Rectal smooth muscle tissue (tissue), 1 donor: ENCODE results near the gene TNS3.

ENCODE experiments used
- H3K27ac ChIP-seq: one replicate; pipeline ENCODE4 v1.7.0; 2013; ENCODE audit warnings: low read depth, low read length, inconsistent platforms
- H3K27me3 ChIP-seq: one replicate; pipeline ENCODE4 v1.7.0; 2013; ENCODE audit warnings: low read length; ENCODE audit not compliant: control insufficient read depth, insufficient read depth
- H3K36me3 ChIP-seq: one replicate; pipeline ENCODE4 v1.7.0; 2013; ENCODE audit warnings: low read length; ENCODE audit not compliant: control insufficient read depth, insufficient read depth
- H3K4me1 ChIP-seq: one replicate; pipeline ENCODE4 v1.7.0; 2013; ENCODE audit warnings: low read length; ENCODE audit not compliant: control insufficient read depth, insufficient read depth
- H3K4me3 ChIP-seq: one replicate; pipeline ENCODE4 v1.7.0; 2013; ENCODE audit warnings: low read length
- H3K9ac ChIP-seq: one replicate; pipeline ENCODE4 v1.7.0; 2013; ENCODE audit warnings: low read length

TNS3 gene

DNA sequence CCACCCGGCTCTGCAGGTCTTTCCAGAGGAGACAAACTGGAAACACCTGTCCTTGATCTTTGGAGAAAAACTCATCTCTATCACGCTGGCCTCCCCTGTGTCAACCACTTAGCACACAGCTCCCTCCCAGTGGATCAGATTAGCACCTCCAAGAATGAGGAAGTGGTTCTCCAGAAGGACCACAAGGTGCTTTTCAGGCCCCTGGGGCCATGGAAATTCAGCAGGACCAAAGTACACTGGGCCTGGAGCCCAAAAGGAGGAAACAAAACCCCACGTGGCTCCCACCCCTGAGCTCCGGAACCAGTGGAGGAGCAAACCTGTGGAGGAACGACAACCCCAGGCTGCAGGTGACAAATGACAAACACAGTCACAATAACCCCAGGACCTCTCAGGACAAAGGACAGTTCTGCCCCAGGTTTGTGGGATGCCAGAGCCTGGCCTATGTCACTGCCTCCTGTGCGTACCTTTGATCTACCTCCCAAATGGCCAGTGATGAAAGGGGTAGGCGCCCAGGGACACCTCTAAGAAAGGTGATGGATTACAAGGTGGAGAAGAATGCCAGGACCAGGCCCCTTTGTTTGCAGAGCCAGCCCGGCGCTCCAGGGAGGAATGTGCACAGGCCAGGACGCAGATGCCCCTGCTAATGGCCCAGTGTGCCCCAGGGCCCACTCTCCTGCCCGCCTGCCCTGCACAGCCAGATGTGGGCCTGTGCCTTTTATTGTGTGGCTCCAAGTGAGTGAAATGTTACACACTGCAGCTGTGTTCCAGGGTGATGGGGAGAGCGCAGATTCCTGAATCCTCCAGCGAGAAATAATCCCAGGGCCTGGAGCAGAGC lies 5.7 kb downstream of the TNS3 start:
- peak overlapping the region; percentile 85 for H3K27ac ChIP-seq
- no peak overlapping the region for H3K9ac ChIP-seq
- H3K27me3 ChIP-seq: no peaks in the 10 kb centered on the region
- H3K36me3 ChIP-seq: no peaks in the 10 kb centered on the region
- H3K4me1 ChIP-seq: peaks cover 40% of the 10 kb centered on the region
- H3K4me3 ChIP-seq: no peak overlapping the region

DNA sequence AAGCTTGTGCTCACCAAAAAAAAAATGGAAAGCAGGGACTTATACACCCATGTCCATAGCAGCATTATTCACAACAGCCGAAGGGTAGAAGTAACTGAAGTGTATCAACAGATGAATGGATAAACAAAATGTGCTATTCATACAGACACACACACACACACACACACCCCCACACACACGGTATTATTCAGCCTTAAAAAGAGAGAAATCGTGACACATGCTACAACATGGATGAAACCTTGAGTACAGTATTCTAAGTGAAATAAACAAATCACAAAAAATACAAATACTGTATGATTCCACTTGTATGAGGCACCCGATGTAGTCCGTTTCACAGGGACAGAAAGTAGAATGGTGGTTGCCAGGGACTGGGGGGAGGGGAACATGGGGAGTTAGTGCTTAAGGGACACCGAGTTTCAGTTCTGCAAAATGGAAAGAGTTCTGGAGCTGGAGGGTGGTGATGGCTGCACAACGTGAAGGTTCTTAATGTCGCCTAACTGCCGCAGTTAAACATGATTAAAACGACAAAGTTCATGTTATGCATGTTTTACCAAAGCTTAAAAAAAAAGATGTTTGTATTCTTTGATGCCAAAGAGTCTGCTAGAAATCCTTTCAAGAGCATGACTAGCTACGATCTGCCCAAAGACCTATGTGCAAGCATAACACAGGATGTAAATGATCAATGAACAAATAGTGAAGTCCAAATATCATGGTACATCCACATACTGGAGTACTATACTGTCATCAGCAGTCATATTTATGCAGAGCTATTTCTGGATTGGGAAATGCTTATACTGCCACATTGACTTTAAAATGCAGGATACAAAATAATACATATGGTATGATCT lies 7.2 kb downstream of the TNS3 start:
- no peak overlapping the region for H3K27ac ChIP-seq
- H3K36me3 ChIP-seq: no peaks in the 10 kb centered on the region
- peaks cover 46% of the 10 kb centered on the region for H3K4me1 ChIP-seq
- H3K4me3 ChIP-seq: no peak overlapping the region
- H3K9ac ChIP-seq: no peak overlapping the region
- no peaks in the 10 kb centered on the region for H3K27me3 ChIP-seq

DNA sequence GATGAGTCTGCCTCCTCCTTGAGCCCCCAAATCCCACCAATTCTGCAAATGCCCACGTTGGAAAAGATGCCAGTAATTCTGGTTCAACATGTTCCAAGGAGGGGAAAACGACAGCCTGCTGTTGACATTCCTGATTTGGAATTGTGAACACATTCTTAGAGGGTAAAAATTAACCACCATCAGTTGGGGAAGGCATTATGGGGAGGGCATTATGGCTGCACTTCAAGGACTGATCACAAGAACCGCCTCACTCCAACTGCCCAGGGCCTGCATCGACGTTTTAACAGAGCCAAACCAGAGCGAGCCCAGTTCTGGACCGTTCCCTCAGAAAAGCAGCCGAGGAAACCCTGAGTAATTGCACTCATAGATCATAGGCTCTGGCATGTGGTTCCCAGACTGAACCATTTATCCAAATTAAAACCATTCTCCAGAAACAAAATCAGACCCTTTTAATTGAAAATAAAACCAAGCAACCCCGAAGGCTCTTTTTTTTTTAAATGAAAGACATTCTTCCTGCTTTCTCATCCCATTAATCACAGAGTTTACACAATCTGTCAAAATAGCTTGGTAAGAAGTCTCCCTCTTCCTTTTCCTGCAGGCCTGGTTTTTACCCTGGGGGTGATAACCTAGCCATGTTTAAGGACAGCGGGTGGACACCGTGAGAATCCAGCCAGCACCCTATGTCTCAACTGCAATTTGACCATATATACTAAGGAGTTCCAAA lies 8.0 kb downstream of the TNS3 start:
- H3K4me1 ChIP-seq: peaks cover 46% of the 10 kb centered on the region

DNA sequence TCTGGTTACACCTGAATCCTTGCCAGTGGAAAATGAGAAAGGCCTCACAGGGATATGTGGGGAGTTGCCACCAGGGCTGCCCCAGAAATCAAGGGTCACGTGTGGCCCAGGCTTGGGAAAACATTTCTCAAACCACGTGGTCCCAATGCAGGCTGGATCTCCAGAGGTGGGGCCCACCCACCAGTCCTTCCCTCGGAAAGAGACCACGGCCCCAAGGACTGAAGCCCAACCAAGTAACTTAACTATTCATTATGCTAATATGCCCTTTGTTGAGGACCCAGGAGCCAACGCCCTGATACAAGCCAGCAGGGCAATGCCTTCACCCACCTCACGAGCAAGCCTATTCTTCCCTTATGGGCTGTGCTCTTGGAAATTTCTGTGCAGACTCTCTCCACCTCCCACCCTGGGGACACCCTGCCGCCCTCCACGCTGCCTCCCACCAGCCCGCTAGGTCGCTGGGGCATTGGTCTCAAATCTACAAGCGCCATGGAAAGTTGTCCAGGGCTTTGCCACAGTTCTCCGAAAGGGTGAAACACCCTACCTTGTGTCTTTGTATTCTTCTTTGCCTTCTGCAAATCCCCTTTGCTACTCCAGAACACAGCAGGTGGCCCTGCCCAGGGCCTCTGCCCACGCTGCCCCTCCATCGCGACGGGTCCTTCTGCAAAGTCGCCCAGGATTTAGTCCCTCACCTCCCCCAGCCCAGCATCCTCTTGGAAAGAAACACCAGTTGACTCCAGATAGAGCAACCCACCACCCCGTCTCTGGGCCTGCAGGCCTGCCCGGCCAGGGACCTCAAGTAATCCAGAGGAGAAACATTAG lies 8.8 kb downstream of the TNS3 start:
- H3K27me3 ChIP-seq: no peaks in the 10 kb centered on the region
- H3K36me3 ChIP-seq: no peaks in the 10 kb centered on the region
- peaks cover 46% of the 10 kb centered on the region for H3K4me1 ChIP-seq
- H3K9ac ChIP-seq: no peak overlapping the region
- peak overlapping the region; percentile 24 for H3K27ac ChIP-seq
- H3K4me3 ChIP-seq: peak overlapping the region; percentile 23

More for the DNA sequence above, 8.0 kb downstream of the TNS3 start:
- H3K9ac ChIP-seq: no peak overlapping the region
- peak overlapping the region; percentile 23 for H3K4me3 ChIP-seq
- no peaks in the 10 kb centered on the region for H3K36me3 ChIP-seq
- H3K27me3 ChIP-seq: no peaks in the 10 kb centered on the region
- peak overlapping the region; percentile 24 for H3K27ac ChIP-seq

DNA sequence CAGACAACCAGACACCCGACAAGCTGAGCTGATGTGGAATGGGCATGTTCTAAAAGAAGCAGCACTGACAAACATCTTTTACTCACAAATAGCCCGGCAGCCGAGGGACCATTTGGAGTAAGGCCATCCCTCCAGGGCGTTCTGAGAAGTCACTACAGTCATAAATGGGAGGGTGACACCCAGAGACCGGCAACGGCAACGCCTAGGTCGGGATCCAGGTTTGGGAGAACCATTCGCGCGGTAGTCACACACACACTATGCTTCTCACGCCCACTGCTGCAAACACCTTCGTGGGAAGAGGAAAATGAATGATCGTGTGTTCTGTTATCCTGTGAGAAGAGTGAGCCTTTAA lies 9.8 kb downstream of the TNS3 start:
- Histone ChIP-seq H3K9ac (no peak overlapping the region), H3K27ac (peak overlapping the region; percentile 57), H3K36me3 (no peaks in the 10 kb centered on the region), H3K27me3 (no peaks in the 10 kb centered on the region), H3K4me3 (peak overlapping the region; percentile 45), H3K4me1 (peaks cover 41% of the 10 kb centered on the region)

DNA sequence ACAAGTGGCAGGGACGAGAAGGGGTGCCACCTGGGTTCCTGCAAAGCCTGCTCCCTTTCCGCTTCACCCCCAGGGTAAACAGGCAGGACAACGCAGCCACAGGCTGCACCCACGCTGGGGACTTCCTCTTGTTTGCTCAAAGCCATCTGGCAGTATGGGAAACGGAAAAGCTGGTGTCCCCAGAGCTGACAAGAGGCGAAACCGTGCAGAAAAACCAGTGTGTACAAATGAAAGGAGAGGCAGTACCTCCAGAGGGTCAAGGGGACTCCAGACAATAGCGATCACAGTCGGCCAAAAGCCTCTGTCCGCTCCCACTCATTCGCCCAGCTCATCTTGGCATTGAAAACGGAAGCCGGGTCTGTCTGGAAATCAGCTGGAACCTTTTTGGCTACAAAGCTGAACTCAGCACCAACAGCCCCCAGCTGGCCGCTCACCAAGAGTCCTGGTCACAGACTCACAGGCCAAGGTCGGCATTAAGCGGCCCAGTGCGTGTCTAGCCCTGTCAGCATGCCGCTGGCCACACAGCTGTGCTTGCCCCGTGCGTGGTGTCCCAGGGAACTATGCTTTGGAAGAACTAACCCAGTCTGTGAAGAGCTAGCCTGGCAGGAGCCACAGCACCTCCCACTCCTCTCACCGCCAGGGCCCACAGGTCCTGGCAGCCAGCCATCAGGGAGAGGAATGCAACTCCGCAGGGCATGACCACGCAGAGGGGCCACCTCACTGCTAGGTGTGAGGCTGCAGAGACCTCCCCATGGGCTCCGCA lies 10.4 kb downstream of the TNS3 start:
- H3K27me3 ChIP-seq: no peaks in the 10 kb centered on the region
- H3K27ac ChIP-seq: peak overlapping the region; percentile 57
- peak overlapping the region; percentile 45 for H3K4me3 ChIP-seq
- H3K9ac ChIP-seq: no peak overlapping the region
- no peaks in the 10 kb centered on the region for H3K36me3 ChIP-seq
- H3K4me1 ChIP-seq: peaks cover 35% of the 10 kb centered on the region

DNA sequence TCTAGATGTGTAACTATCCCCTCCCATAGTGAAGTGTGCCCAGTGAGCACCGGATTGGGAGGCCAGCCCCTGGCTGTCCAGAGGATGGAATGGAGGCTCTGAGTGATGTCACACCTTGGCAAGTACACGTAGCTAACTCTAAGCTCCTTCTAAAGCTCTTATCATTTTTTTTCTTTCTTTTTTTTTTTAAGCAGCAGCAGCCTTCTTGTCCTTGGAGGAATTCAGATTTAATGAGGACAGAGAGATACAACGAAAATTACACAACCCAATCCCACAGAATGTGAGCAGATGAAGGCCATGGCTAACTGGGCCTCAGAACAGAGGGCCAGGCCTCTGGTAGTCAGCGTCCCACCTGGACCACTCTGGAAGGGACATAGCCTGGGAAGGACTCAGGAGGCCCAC lies 11.3 kb downstream of the TNS3 start:
- Histone ChIP-seq H3K27ac (peak overlapping the region; percentile 57), H3K4me3 (no peak overlapping the region), H3K27me3 (no peaks in the 10 kb centered on the region), H3K4me1 (peaks cover 28% of the 10 kb centered on the region), H3K9ac (no peak overlapping the region), H3K36me3 (no peaks in the 10 kb centered on the region)

DNA sequence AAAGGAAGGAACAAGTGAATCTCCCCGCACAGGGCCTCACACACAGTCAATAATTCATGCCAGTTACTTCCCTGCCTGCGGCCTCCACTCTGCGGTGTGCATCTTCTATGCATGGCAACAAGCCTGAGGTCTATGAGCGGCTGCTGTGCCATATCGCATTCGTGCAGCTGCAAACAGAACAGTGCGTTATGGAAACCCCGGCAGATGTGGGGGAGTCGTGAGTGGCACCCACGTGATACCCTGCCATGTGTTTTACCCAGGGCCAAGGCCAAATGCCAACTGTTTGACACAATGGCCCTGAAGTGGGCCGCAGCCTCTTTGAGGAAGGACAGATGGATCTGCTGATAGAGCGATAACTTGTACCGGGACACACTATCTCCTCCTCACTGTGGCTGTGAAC lies 13.4 kb downstream of the TNS3 start:
- H3K36me3 ChIP-seq: no peaks in the 10 kb centered on the region
- H3K27me3 ChIP-seq: no peaks in the 10 kb centered on the region
- no peak overlapping the region for H3K4me3 ChIP-seq
- H3K4me1 ChIP-seq: peaks cover 18% of the 10 kb centered on the region
- no peak overlapping the region for H3K9ac ChIP-seq
- no peak overlapping the region for H3K27ac ChIP-seq

DNA sequence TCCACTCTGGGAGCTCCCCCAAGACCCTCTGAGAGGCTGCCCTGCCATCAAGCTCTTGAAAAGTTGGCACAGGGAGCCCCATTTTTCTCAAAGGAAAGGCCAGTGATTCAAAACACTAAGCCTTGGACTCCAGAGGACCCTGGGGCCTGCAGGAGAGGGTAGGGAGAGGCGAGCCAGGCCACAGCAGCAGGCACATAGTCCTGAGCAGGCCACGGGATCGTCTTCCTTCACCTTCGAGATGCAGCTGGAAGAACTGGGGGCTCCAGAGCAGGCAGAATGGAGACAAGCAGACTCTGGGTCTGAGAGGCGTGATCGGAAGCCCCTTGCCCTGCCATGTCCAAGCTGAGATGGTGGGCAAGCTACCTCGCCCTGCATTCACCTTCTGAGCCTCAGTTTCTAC lies 13.9 kb downstream of the TNS3 start:
- Histone ChIP-seq H3K4me3 (no peak overlapping the region), H3K27me3 (no peaks in the 10 kb centered on the region), H3K27ac (no peak overlapping the region), H3K36me3 (no peaks in the 10 kb centered on the region), H3K4me1 (peaks cover 15% of the 10 kb centered on the region), H3K9ac (no peak overlapping the region)

DNA sequence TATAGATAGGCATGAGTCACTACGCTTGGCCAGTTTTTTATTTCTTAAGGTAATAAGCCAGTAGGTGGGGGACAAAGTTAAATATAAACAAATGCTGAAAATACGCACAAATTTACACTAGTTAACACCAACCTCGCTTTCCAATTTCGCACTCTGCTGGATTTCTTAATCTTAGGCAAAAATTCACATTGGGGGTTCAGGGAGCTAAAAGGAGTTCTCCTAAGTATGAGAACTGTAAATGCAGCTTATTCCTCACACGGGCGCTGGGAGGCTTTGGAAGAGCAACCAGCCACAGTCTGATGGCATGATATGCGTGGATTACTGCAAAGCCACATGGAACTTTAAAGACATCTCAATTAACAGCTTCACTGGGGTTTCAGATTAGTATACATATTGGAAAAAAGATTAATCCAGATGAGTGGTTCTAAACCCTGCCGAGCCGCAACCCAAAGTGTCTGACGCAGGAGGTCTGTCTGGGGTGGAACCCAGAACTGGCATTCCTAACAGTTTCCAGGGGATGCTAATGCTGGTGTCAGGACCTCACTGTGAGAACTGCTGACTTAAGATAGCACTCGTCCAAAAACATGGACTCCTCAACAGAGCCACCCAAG lies 16.2 kb downstream of the TNS3 start:
- H3K27me3 ChIP-seq: no peaks in the 10 kb centered on the region
- H3K4me3 ChIP-seq: no peak overlapping the region
- H3K36me3 ChIP-seq: no peaks in the 10 kb centered on the region
- H3K4me1 ChIP-seq: peaks cover under 1% of the 10 kb centered on the region
- no peak overlapping the region for H3K9ac ChIP-seq
- no peak overlapping the region for H3K27ac ChIP-seq

DNA sequence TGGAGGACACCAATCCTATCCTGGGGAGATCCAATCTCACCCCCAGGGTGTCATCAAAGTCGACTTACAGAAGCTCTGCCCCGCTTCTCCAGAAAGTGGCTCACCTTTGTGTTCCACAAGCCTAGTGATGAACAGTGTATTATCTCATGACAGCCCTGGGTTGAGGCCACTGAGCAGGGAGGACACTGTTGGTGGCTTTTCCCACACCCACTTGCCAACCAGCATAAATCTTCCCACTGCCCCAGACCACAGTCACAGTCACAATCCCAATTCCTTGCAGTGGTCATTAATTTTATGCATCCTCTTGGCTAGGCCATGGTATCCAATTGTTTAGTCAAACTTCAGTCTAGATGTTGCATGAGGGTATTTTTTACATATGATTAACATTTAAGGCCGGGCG lies 18.4 kb downstream of the TNS3 start:
- no peak overlapping the region for H3K9ac ChIP-seq
- H3K4me1 ChIP-seq: no peaks in the 10 kb centered on the region
- H3K27me3 ChIP-seq: no peaks in the 10 kb centered on the region
- H3K4me3 ChIP-seq: no peak overlapping the region
- H3K36me3 ChIP-seq: no peaks in the 10 kb centered on the region
- H3K27ac ChIP-seq: no peak overlapping the region
